HepG2 (cell line): Measurements from ENCODE around the gene FDXACB1. TPM values are rescaled to one million over a fixed set of nuclear protein-coding genes. Genes with fewer than 3 reads are reported as not detected.
A peak's percentile ranks its signal among the peaks of the same experiment; 100 is the strongest.

Source experiments
- DMAP1 ChIP-seq: IDR thresholded peaks from 2 replicates; pipeline ENCODE4 v1.6.1; 2016
- ELF1 ChIP-seq: sonication (generic); formaldehyde crosslinking; IDR thresholded peaks from 2 replicates; pipeline ENCODE4 v1.4.0; 2020; ENCODE audit warnings: missing genetic modification reagents
- ETV5 ChIP-seq: IDR thresholded peaks from 2 replicates; pipeline ENCODE4 v1.6.1; 2018; ENCODE audit warnings: missing biosample characterization, missing genetic modification reagents, inconsistent platforms, borderline replicate concordance
- GABPA ChIP-seq, 2 experiments: IDR thresholded peaks; 2 replicates each; pipeline ENCODE4 v1.6.1; 2011 to 2016; ENCODE audit warnings: low read depth in 2 of 2, low read length in 1 of 2, missing biosample characterization in 1 of 2, missing genetic modification characterization in 1 of 2
- GABPB1 ChIP-seq: IDR thresholded peaks from 2 replicates; pipeline ENCODE4 v1.6.1; 2016; ENCODE audit warnings: mild to moderate bottlenecking, missing genetic modification reagents, moderate library complexity, missing compliant biosample characterization
- KDM2A ChIP-seq: sonication (generic); formaldehyde crosslinking; IDR thresholded peaks from 2 replicates; pipeline ENCODE4 v1.4.0; 2020; ENCODE audit warnings: low read depth, missing genetic modification reagents, borderline replicate concordance
- NFAT5 ChIP-seq: sonication (generic); formaldehyde crosslinking; IDR thresholded peaks from 2 replicates; pipeline ENCODE4 v1.4.0; 2020; ENCODE audit warnings: missing genetic modification reagents
- PAXIP1 ChIP-seq: sonication (generic); formaldehyde crosslinking; conservative IDR thresholded peaks from 2 replicates; pipeline ENCODE4 v1.4.0; 2020; ENCODE audit warnings: mild to moderate bottlenecking, missing genetic modification reagents, moderate library complexity
- SAP130 ChIP-seq: IDR thresholded peaks from 2 replicates; pipeline ENCODE4 v1.6.1; 2016; ENCODE audit warnings: low read depth
- TARDBP ChIP-seq: sonication (generic); formaldehyde crosslinking; IDR thresholded peaks from 2 replicates; pipeline ENCODE4 v1.8.0; 2022; ENCODE audit warnings: mild to moderate bottlenecking, missing genetic modification reagents
- TEAD3 ChIP-seq: optimal IDR thresholded peaks from 2 replicates; pipeline ENCODE3; 2016; ENCODE audit warnings: borderline replicate concordance
- WIZ ChIP-seq: sonication (generic); formaldehyde crosslinking; IDR thresholded peaks from 2 replicates; pipeline ENCODE4 v1.5.1; 2020; ENCODE audit warnings: mild to moderate bottlenecking, missing genetic modification reagents
- ZNF33A ChIP-seq: sonication (generic); formaldehyde crosslinking; IDR thresholded peaks from 2 replicates; pipeline ENCODE4 v1.5.1; 2020; ENCODE audit warnings: missing genetic modification reagents, mild to moderate bottlenecking, moderate library complexity, borderline replicate concordance
- ZNF788 ChIP-seq: sonication (generic); formaldehyde crosslinking; IDR thresholded peaks from 2 replicates; pipeline ENCODE4 v1.5.0; 2020; ENCODE audit warnings: mild to moderate bottlenecking, missing genetic modification reagents, borderline replicate concordance
- polyA plus RNA-seq, 8 experiments: library from polyadenylated mRNA; depleted of rRNA in 3 of 8; stranded (reverse) in 7 of 8; unstranded in 1 of 8; fragments of >200 nt; fragmentation: Illumina TruSeq in 4 of 8; extraction: Trizol in 4 of 8; gene quantifications; 2 replicates each; pipeline versions ENCODE4 v1.2.1 to v1.2.3, GENCODE V29; 2011 to 2016; ENCODE audit warnings: low read depth in 4 of 8, missing spikeins in 1 of 8, mixed read lengths in 1 of 8; ENCODE audit not compliant: insufficient read depth in 1 of 8
- total RNA-seq, 5 experiments: library from RNA; depleted of rRNA; stranded (reverse); fragments of >200 nt; fragmentation: Illumina TruSeq; extraction: Trizol; gene quantifications; 2 replicates each; pipeline ENCODE4 v1.2.3, GENCODE V29; 2016; ENCODE audit warnings: low read depth in 1 of 5
- TF ChIP-seq, protein P1 (sequence below): sonication (generic); IDR thresholded peaks from 2 replicates; pipeline ENCODE4 v1.6.1; 2016; ENCODE audit warnings: low read depth, borderline replicate concordance
- TF ChIP-seq, protein P2 (sequence below): IDR thresholded peaks from 2 replicates; pipeline ENCODE4 v1.6.1; 2016; ENCODE audit warnings: low read depth, borderline replicate concordance

The FDXACB1 gene
- total and polyA plus RNA-seq, 2 of the 13 experiments (the other 11 are each of a cell fraction or from before 2014, with no cell fraction given) = 1.1 to 3.4 TPM

DNA sequence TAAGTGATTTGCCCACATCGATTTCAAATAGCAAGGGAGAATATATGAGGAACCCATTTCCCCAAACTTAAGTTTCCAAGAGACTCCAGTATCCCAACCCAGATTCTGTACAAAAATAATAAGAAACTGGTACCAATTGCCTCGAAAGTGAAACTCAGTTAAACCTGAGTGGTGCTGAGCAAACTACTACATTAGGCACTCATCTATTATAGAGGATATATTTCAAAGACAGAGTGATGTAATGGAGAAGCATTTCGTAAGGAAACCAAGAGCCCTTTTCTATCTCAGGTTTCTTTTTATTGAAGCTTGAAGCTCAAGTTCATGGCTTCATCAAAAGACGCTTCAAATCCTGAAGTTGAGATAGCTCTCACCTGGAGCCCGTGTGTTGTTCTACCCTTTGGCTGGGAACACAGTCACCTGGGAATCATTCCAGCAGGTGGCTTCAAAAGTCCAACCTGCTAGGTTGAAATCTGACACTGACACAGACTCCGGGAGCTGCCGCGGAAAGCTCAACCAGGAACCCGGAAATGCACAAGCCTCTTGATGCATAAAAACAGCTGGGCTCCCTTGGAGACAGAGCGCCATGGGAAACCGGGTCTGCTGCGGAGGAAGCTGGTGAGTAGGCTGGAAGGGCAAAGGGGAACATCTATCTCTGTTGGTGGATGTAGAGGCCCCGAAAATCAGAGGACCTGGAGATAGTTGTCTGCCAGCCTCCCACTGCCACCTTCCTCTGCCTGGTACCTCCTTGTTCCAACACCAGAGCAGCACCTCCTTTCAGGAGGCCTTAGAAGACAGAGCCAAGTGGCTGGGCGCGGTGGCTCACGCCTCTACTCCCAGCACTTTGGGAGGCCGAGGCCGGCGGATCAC is 39.7 kb upstream of the FDXACB1 start, which contains the start of gene C11orf52 (continued):
- no peak for TF ChIP-seq NFAT5 (CRISPR knock-in tag)
- TF ChIP-seq DMAP1 (CRISPR knock-in tag) = 0 out of 2 replicates have a peak, but pooled peaks have one; percentile 50
- TF ChIP-seq ZNF788 (CRISPR knock-in tag) = no peak; the same call in 1 of the 2 replicates
- no peak for TF ChIP-seq WIZ
- TF ChIP-seq TEAD3 = peak; percentile 78
- peak; percentile 94 for TF ChIP-seq SAP130 (CRISPR knock-in tag)
- TF ChIP-seq, protein P1, sequence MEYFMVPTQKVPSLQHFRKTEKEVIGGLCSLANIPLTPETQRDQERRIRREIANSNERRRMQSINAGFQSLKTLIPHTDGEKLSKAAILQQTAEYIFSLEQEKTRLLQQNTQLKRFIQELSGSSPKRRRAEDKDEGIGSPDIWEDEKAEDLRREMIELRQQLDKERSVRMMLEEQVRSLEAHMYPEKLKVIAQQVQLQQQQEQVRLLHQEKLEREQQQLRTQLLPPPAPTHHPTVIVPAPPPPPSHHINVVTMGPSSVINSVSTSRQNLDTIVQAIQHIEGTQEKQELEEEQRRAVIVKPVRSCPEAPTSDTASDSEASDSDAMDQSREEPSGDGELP = peak; percentile 98
- TF ChIP-seq ETV5 = peak; percentile 38; the same call in 1 of the 2 replicates
- peak; percentile 41; the same call in 1 of the 2 replicates for TF ChIP-seq GABPB1
- 0 out of 2 replicates have a peak, but pooled peaks have one; percentile 47 for TF ChIP-seq ZNF33A
- no peak for TF ChIP-seq GABPA (IDR thresholded peaks at IDR 0.05; ENCODE audit: low read depth, low read length)
- peak; percentile 71 for TF ChIP-seq GABPA (CRISPR knock-in tag; IDR thresholded peaks at IDR 0.05; ENCODE audit: low read depth)
- TF ChIP-seq KDM2A (CRISPR knock-in tag) = peak; percentile 61; the same call in 1 of the 2 replicates
- peak; percentile 64 for TF ChIP-seq PAXIP1 (CRISPR knock-in tag)
- TF ChIP-seq, protein P2, sequence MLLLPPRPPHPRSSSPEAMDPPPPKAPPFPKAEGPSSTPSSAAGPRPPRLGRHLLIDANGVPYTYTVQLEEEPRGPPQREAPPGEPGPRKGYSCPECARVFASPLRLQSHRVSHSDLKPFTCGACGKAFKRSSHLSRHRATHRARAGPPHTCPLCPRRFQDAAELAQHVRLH (CRISPR knock-in tag) = peak; percentile 49; the same call in 1 of the 2 replicates
- peak; percentile 77 for TF ChIP-seq TARDBP (CRISPR knock-in tag)
- peak; percentile 97 for TF ChIP-seq ELF1 (CRISPR knock-in tag)
